KOPT-K1 (cell line): ENCODE measurements around the gene CARD19.

Experiments
- H3K27ac ChIP-seq: fragments of 200-600 bp; sonication (generic); 2 replicates; pipeline ENCODE4 v1.5.1; 2016; ENCODE audit warnings: antibody characterized with exemption, mild to moderate bottlenecking, low read depth, low read length; ENCODE audit not compliant: poor library complexity, severe bottlenecking
- H3K36me3 ChIP-seq: fragments of 200-600 bp; sonication (generic); 2 replicates; pipeline ENCODE4 v1.5.1; 2017; ENCODE audit warnings: antibody characterized with exemption, mild to moderate bottlenecking, low read length, moderate library complexity; ENCODE audit not compliant: insufficient read depth
- H3K9me3 ChIP-seq: fragments of 200-600 bp; sonication (generic); 2 replicates; pipeline ENCODE4 v1.5.1; 2017; ENCODE audit warnings: antibody characterized with exemption, low read length, mild to moderate bottlenecking; ENCODE audit not compliant: insufficient read depth, poor library complexity, severe bottlenecking

Gene CARD19

DNA sequence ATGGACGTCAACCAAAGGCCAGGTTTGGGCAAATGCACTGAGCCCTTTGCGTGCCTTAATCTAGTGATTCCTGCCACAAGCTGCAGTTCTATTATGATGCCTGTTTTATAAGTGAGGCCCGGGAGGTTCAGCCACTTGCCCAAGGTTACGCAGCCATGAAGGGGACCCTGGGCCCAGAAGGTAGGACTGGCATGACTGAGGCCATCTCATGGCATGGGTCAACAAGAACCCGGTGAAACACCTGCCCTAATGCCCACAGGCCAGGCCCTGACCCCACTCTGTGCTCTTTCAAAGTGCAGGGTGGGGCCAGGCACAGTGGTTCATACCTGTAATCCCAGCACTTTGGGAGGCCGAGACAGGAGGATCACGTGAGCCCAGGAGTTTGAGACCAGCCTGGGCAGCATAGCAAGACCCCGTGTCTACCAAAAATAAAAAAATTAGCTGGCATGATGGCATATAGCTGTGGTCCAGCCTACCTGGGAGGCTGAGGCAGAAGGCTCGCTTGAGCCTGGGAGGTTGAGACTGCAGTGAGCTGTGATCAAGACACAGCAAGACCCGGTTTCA, 29.4 kb downstream of the CARD19 start:
- no peaks in the 10 kb centered on the region for H3K9me3 ChIP-seq
- no peaks in the 10 kb centered on the region for H3K36me3 ChIP-seq
- no peak overlapping the region for H3K27ac ChIP-seq

GRCh38 chr9:93126151-93126781, 30.2 kb downstream of the CARD19 start:
- no peaks in the 10 kb centered on the region for H3K9me3 ChIP-seq
- H3K27ac ChIP-seq: no peak overlapping the region
- H3K36me3 ChIP-seq: no peaks in the 10 kb centered on the region

GRCh38 chr9:93126825-93127368, 30.9 kb downstream of the CARD19 start:
- Histone ChIP-seq H3K27ac (no peak overlapping the region), H3K9me3 (no peaks in the 10 kb centered on the region), H3K36me3 (no peaks in the 10 kb centered on the region)

- no peaks in the 10 kb centered on the region for H3K36me3 ChIP-seq
- no peaks in the 10 kb centered on the region for H3K9me3 ChIP-seq
- no peak overlapping the region for H3K27ac ChIP-seq
Measured at GRCh38 chr9:93127395-93127911, 31.4 kb downstream of the CARD19 start.

- Histone ChIP-seq H3K27ac (no peak overlapping the region), H3K9me3 (no peaks in the 10 kb centered on the region), H3K36me3 (no peaks in the 10 kb centered on the region)
Measured at GRCh38 chr9:93128011-93128714, 32.1 kb downstream of the CARD19 start.

DNA sequence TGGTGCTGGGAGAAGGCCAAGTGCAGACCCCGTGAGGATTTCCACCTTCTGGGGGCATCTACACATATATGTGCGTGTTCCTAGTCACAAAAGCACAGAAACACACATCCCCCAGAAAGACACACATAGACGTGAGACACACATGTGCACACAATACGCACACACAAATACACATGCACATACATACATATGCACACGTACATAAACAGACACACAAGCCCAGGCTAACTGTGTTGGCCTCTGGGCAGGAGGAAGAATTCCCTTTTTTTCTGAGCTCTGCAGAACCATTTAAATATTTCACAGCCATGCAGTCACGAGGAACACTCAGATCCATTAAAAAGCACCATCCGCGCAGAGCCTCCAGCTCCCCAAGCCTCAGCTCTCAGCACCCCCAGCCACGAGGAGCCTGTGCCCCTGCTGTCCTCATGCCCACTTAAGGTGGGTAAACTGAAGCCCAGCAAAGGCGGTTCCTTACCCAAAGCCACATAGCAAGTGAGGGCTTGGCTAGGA, 32.8 kb downstream of the CARD19 start:
- Histone ChIP-seq H3K9me3 (no peaks in the 10 kb centered on the region), H3K36me3 (no peaks in the 10 kb centered on the region), H3K27ac (no peak overlapping the region)

GRCh38 chr9:93129286-93129685, 33.3 kb downstream of the CARD19 start:
- Histone ChIP-seq H3K27ac (no peak overlapping the region), H3K36me3 (no peaks in the 10 kb centered on the region), H3K9me3 (no peaks in the 10 kb centered on the region)

DNA sequence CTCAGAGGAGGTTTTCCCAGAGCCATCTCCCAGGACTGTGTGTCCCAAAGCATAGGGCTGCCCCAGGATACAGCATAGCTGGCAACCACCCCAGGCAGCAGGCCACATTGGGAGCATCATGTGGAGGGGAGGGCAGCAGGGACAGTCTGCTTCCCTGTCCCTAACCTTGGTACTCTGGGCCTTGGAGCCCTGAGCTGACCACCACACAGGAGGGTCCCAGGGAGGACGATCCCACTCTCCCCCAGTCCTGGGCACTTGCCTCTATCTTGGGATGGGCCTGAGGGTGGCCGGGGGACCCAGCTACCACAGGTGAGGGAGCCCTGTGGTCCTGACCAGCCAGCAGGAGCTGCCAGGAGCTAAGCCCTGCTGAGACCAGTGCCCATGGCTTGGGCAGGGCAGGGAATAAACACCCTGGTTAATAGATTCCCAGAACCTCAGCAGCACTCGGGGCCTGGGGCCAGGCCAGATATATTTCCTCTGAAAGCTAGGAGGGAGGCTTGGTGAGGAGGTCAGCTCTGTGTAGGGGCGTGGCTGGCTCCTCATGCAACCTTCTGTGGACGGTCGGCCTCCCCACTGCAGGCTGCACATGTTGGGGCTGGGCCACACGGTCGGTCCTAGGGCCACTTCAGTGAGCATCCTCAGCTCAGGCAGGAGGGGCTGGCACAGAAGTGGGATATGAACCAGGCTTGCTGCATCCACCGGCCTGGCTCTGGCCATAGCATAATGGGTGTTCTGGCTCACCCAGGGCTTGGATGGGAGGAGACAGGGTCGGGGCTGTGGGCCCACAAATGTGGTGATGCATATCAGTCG, 33.9 kb downstream of the CARD19 start:
- no peaks in the 10 kb centered on the region for H3K9me3 ChIP-seq
- H3K36me3 ChIP-seq: no peaks in the 10 kb centered on the region
- no peak overlapping the region for H3K27ac ChIP-seq

DNA sequence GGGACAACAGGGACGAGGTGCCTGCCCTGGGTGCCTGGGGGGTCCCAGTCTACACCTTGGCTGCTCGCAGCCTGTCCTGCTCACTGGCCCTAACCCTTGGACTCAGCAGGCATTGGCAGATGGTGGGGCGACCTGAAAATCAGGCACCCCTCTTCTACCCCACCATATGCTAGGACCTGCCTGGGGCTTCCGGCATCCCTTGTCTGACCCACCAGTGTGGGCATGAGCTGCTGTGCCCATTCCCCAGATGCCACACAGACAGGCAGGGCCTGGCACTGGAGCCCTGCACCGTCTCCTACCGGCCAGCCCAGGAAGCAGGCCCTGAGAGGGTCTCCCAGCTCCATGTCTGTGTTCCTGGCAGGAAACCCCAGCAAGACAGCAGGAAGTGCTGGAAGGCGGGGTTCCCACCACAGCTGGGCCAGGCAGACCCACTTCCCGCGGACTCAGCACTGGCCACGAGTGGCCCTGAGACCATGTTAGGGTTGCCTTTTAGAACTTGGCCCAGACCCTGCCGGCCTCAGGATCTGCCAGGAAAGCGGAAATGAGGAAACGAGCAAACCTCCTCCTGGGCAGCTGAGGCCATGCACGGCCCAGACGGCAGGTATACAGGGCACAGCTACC, 35.0 kb downstream of the CARD19 start:
- no peaks in the 10 kb centered on the region for H3K36me3 ChIP-seq
- H3K9me3 ChIP-seq: no peaks in the 10 kb centered on the region
- H3K27ac ChIP-seq: no peak overlapping the region

DNA sequence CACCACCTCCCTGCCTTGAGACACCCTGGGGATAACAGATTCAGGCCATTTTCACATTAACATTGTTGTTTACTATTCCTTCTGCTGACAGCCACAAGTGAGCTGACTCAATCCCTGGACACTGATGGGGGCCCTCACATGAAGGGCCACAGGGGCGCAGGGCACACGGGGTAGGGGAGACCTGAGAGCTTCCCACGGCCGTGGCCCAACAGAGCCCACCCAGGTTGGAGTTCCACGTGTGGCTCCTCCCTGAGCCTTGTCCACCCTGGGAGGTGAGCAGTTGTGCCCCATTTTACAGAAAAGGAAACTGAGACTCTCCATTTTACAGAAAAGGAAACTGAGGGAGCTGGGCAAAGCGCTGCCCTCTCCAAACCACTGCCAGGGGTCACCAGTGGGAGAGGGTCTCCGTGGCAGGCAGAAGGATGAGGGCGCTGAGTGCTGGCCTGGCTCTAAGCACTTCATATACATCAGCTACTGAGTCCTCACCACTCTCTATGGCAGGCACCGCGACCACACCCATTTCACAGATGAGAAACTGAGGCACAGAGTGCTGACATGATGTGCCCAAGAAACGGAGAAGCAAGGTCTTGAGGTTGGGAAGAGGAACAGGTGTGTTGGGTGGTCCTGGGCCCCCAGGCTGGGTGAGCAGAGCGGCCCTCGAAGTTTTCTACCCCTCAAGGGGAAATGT, 35.7 kb downstream of the CARD19 start:
- Histone ChIP-seq H3K36me3 (no peaks in the 10 kb centered on the region), H3K27ac (no peak overlapping the region), H3K9me3 (no peaks in the 10 kb centered on the region)

GRCh38 chr9:93132287-93132927, 36.4 kb downstream of the CARD19 start:
- no peaks in the 10 kb centered on the region for H3K36me3 ChIP-seq
- H3K9me3 ChIP-seq: no peaks in the 10 kb centered on the region
- H3K27ac ChIP-seq: no peak overlapping the region

- Histone ChIP-seq H3K27ac (peak overlapping the region; percentile 53), H3K36me3 (no peaks in the 10 kb centered on the region), H3K9me3 (no peaks in the 10 kb centered on the region)
Measured at GRCh38 chr9:93132946-93133680, 37.1 kb downstream of the CARD19 start.

- no peaks in the 10 kb centered on the region for H3K9me3 ChIP-seq
- no peaks in the 10 kb centered on the region for H3K36me3 ChIP-seq
- peak overlapping the region; percentile 53 for H3K27ac ChIP-seq
Measured at GRCh38 chr9:93133681-93134014, 37.6 kb downstream of the CARD19 start.
